ENCODE measurements around the gene MAGEB2.

DNA sequence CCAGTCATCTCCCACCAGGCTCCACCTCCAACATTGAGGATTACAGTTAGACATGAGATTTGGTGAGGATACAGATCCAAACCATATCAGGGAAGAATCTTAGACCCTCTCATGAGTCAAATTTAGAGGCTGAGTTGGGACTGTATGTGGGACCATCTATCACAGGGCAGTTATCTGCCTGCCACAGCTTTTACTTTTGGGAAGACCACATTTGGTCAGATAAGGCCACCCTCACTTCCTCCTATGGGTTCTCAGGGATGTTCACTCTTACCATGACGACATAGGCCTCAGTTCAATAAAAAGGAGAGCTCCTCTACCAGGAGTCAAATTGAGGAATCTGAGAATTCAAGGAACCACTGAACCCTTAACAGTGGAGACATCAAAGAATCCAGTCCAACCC, 2.1 kb downstream of the MAGEB2 start:
- TF ChIP-seq, protein P1, sequence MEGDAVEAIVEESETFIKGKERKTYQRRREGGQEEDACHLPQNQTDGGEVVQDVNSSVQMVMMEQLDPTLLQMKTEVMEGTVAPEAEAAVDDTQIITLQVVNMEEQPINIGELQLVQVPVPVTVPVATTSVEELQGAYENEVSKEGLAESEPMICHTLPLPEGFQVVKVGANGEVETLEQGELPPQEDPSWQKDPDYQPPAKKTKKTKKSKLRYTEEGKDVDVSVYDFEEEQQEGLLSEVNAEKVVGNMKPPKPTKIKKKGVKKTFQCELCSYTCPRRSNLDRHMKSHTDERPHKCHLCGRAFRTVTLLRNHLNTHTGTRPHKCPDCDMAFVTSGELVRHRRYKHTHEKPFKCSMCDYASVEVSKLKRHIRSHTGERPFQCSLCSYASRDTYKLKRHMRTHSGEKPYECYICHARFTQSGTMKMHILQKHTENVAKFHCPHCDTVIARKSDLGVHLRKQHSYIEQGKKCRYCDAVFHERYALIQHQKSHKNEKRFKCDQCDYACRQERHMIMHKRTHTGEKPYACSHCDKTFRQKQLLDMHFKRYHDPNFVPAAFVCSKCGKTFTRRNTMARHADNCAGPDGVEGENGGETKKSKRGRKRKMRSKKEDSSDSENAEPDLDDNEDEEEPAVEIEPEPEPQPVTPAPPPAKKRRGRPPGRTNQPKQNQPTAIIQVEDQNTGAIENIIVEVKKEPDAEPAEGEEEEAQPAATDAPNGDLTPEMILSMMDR (IDR thresholded peaks at IDR 0.05; ENCODE audit: low read depth, low read length) = no peak
- TF ChIP-seq EZH2phosphoT487 (IDR thresholded peaks at IDR 0.05; ENCODE audit: low read depth) = no peak

All from OCI-LY3 (cell line).